Activated gamma-delta T cell treated with anti-CD3 and anti-CD28 coated beads, Interleukin-2, amount 50 U/mL, for 16 hours (primary cell): ENCODE results near the gene MKRN3.
A peak's percentile ranks its signal among the peaks of the same experiment; 100 is the strongest.

Source experiments
- DNase-seq: peaks from one replicate; pipeline ENCODE4 v3.0.0-alpha.2; 2020; ENCODE audit warnings: low read depth

Gene MKRN3

DNA sequence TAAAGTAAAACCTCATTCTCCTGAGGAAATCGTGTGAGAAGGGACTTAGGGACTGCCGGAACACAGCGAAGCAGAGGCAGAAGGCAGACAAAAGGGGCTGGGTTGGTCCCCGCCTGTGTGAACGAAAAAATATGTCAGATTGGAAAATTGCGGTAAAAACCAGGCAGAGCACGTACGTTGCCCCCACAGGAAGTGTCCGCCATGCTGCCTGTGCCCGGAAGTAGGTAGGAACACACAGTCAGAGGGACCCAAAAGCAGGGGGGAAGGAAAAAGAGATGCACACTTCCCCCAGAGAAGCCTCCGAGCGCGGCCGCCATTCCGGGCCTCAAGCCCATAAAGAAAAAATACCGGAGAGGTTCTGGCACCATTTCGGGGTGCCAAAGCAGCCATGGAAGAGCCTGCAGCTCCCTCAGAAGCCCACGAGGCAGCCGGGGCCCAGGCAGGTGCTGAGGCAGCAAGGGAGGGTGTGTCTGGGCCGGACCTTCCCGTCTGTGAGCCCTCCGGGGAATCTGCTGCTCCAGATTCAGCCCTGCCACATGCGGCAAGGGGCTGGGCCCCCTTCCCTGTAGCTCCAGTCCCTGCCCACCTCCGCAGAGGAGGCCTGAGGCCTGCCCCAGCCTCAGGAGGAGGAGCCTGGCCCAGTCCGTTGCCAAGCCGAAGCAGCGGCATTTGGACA, at the start of gene MKRN3:
Gene MKRN3 (plus strand): TSS at position 280 of the 676 bp plus-strand sequence. CDS start 109 bp downstream, at position 389.
- DNase-seq, result peak; percentile 1

DNA sequence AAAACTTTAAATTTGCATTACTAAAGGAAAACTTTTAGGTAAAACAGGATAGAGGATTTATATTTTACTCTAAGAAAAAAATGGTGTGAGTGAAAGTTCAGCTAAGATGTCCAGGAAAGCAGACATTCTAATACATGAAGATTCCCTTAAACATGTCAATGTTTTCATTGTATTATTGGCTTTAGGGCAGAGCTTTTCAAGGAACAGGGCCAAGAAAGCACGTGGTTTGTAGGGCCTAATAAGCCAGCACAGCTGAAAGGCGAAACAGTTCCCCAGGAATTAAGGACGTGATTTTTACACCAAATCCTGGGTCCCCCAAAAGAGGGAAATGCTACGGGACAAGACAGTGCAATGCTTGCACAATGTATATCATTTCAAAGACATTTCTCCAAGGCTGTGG, 48.6 kb upstream of the MKRN3 start:
- no peak for DNase-seq

DNA sequence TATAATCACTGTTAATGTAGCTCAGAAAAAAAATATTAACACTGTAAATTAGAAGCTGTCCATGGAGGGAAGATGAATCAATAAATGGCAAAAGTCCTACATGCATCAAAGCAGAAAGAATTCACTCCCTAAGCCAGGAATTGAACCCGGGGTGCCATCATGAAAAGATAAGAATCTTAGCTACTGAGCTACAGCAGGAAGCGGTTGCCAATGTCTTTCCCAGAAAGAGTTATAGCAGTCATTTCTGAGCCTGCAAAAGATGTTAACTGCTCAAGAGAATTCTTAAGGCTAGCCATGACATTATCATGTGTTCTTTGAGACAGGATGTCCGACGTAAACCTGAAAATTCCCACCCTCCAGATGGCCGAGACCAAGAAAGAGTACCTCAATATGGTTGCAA, 47.4 kb upstream of the MKRN3 start:
- no peak for DNase-seq

GRCh38 chr15:23524816-23525215, 40.7 kb upstream of the MKRN3 start:
- DNase-seq, result no peak

DNA sequence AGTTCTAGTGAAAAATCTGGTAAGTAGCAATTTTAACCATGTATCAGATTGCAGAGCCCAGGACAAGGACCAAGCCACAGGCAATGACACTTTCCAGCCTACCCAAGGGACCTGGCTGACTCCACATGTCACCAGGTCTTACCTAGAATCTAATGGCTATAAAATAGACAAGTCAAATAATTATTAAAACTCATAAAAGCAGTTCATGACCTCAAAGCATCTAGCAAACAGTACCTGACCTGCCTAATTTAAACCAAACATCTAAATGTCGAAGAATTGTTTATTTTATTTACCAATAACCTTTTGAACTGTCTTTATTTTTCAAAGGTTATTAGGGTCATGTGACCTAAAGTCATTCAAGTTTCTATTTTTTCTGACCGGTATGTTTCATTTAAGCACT, 35.6 kb upstream of the MKRN3 start:
- no peak for DNase-seq

- no peak for DNase-seq
These were observed 33.5 kb upstream of the MKRN3 start for GRCh38 chr15:23532024-23532423.

GRCh38 chr15:23536659-23537058, 28.8 kb upstream of the MKRN3 start:
- DNase-seq, result no peak

DNA sequence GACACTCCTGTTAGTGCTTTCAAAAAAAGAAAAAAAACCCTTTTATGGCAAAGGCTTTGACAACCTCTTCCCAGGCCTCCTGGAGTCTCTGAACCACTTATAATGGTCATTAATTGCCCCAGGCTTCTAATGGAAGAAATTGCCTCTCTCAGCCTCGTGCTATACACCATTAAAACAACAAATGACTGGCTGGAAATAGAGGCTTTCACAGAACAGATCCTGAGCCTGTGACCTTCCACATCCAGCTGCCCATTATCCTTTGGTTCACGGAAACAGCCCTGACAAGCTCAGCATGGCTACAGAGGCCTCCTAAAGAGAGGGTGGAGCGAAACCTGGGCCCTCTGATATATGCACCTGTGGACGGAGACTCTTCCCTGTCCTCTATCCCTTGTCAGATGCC, 26.8 kb upstream of the MKRN3 start:
- no peak for DNase-seq

DNA sequence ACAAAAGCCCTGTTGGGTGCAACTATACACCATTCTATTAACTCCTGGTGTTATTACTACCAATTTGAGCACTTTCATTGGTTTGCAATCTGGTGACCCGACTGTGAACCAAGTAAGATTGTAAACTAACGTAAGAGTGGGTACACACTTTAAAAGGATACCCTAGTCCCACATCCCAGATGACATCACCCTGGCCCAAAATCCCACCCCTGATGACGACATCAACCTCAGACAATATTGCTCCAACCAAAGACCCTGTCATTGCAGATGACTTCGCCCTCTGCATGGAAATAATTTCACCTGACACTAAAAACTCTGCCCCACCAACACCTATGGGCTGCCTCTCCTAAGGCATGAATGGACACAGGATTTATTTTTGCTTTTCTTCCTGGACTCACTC, 25.6 kb upstream of the MKRN3 start:
- no peak for DNase-seq

DNA sequence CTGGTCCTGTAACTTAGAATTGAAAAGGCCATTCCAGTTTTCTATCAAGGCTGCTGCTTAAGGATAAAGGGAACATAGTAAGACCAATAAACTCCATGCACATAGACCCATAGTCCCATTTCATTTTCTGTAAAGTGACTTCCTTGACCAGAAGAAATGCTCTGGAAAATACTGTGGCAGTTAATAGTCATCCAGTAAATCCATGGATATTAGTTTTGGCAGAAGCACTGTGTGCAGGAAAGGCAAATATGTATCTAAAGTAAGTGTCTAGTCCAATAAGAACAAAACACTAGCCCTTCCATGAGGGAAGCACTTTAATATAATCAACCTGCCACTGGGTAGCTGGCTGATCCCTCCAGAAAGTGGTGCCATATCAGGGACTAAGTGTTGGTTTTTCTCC, 19.3 kb upstream of the MKRN3 start:
- DNase-seq, result no peak

DNA sequence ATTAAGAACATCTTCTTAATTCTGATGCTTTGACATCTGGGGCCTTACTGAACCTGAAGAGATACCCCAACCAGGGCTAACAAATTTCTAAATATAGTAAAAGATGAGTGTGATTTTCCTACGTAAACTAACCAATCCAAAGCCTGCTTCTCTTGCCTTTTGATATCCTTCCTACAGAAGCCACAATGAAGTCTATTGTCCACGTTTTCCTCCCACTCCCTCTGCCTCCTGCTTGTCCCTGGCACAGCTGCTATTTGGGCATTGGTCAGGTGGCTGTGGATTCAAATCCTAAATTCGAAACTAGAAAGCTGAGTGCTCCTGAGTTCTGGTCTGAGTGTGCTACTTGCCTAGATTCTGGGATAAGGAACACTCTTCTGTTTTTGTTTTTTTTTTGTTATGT, 17.4 kb upstream of the MKRN3 start:
- DNase-seq, result no peak

DNA sequence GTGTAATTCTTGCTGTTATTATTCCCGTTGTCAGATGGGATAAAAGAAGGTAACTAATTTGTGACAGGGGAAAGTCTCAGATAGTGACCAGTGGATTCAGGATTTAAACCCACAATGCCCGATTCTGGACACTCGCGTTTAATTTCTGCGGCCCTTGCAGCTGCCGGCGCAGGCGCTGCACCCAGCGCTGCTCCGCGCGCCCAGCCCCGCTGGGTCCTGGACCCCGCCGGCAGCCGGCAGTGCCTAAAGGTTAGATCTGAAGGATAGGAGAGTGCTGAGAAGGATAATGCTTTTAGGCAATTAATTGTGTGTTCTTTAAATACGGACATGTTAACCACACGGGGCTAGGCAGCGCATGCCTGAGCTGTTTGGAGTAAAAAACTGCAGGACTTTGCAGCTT, 3.6 kb upstream of the MKRN3 start:
- no peak for DNase-seq

GRCh38 chr15:23564821-23565394, 566 bp upstream of the MKRN3 start:
- no peak for DNase-seq

DNA sequence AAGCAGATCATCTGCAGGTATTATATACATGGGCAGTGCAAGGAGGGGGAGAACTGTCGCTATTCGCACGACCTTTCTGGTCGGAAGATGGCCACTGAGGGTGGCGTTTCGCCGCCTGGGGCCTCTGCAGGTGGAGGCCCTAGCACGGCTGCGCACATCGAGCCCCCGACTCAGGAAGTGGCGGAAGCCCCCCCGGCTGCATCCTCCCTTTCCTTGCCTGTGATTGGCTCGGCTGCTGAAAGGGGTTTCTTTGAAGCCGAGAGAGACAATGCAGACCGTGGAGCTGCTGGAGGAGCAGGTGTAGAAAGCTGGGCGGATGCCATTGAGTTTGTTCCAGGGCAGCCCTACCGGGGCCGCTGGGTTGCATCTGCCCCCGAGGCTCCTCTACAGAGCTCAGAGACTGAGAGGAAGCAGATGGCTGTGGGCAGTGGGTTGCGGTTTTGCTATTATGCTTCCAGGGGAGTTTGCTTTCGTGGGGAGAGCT, 639 bp downstream of the MKRN3 start:
- DNase-seq, result no peak

- no peak for DNase-seq
These were observed 1.2 kb downstream of the MKRN3 start for GRCh38 chr15:23566651-23567050.

- no peak for DNase-seq
These were observed 2.4 kb downstream of the MKRN3 start for GRCh38 chr15:23567921-23568320.

DNA sequence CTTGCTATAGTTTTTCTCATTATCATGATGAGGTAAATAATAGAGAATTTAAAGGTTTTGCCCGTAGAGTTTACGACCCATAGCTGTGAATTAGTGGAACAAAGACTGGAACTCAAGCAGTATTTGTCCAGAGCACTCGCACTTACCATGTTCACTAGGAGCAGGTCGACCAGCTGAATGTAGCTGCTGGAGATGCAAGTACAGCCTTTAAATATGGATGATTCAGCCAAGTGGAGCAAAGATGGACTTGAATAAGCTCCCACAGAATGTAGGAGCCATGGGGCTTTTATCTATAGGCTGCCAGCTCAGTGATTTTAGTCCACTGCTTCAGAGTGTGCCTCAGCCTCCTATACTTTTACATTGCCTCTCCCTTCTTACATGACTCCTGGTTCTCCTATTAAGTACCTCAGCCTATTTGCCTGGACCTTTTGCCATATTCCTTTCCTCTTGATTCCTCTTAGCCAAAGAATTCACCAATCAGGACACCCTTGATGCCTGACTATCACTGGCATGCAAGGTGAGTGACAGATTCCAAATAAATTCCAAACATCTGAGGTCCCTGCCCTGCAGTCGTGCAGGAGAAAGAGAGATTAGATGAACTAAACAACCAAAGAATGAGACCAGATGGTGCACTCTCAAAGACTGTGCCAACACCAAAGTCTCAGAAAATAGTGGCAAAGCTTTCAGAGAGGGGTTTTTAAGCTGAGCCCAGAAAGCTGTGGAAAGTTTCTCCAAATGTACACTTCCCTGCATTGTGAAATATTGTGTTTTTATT, 3.9 kb downstream of the MKRN3 start:
- DNase-seq, result no peak

DNA sequence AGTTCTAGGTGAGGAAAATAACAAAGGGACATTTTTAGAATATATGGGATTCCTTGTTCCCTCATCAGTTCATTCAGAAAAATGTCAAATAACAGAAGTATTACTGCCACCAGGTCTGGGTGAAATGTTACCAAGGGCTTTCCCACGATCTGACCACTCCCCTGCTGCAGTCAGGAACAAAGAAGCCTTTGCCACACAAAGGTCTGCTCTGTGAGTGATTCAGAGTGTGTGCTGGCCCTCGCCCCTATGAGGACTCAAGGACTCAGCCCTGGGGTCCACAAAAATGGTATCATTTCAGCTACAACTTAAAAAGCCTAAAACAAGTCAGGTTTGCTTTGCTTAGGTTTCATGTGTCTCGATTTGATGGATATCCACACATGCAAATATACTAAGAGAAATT, 5.0 kb downstream of the MKRN3 start:
- DNase-seq, result no peak

GRCh38 chr15:23572844-23573243, 7.4 kb downstream of the MKRN3 start:
- DNase-seq, result no peak

- DNase-seq, result no peak
These were observed 9.3 kb downstream of the MKRN3 start for GRCh38 chr15:23574742-23575141.

- no peak for DNase-seq
These were observed 10.6 kb downstream of the MKRN3 start for GRCh38 chr15:23576061-23576460.

- DNase-seq, result no peak
These were observed 13.2 kb downstream of the MKRN3 start for GRCh38 chr15:23578521-23579150.

DNA sequence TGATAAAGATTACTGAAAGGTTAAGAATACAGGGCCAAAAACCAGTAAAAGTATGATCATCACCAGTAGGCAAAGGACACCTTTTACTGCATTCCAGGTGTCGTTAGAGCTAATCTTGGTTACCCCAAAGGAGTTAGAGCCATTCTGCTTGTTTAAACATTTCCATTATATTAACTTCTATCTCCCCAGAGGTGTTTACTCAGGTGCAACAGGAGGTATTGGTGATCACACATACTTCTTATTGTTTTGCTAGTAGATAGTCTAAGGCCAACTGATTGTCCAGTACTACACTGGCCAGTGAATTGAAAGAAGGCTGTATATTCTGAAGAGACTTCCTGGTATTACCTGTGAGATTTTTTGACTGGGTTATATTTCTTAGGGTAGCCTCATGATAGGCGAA, 22.8 kb downstream of the MKRN3 start:
- no peak for DNase-seq
